Stimulated activated naive B cell treated with anti-CD40 and anti-IgM and Interleukin-4, amounts not matched to agents 10 μg/mL and 1 μg/mL and 100 μg/mL, for 72 hours (primary cell): ENCODE data around the gene ZNF800.

ENCODE experiments used
- ATAC-seq, 2 donors: fragments of 150-1000 bp; cut with Tn5 transposase; replicated peaks; 2 replicates each; pipeline ENCODE4 v1.10.0; 2021; ENCODE audit warnings: moderate library complexity in 1 of 2
- DNase-seq: peaks from one replicate; pipeline ENCODE4 v3.0.0; 2021
- H3K27ac Mint-ChIP-seq: one replicate; pipeline ENCODE4 v1.8.0; 2022; ENCODE audit warnings: mild to moderate bottlenecking, mixed read lengths
- H3K27me3 Mint-ChIP-seq, 2 donors: one replicate each; pipeline ENCODE4 v1.8.0; 2022; ENCODE audit warnings: mixed read lengths in 2 of 2
- H3K36me3 Mint-ChIP-seq, 2 donors: one replicate each; pipeline ENCODE4 v1.8.0; 2022; ENCODE audit warnings: mixed read lengths in 2 of 2, mild to moderate bottlenecking in 1 of 2
- H3K4me1 Mint-ChIP-seq, 2 donors: one replicate each; pipeline ENCODE4 v1.8.0; 2022; ENCODE audit warnings: mixed read lengths in 2 of 2, mild to moderate bottlenecking in 1 of 2
- H3K4me3 Mint-ChIP-seq, 2 donors: one replicate each; pipeline ENCODE4 v1.8.0; 2022; ENCODE audit warnings: mild to moderate bottlenecking in 2 of 2, mixed read lengths in 2 of 2, moderate library complexity in 1 of 2
- H3K9me3 Mint-ChIP-seq, 2 donors: one replicate each; pipeline ENCODE4 v1.8.0; 2022; ENCODE audit warnings: mixed read lengths in 2 of 2, mild to moderate bottlenecking in 1 of 2

ZNF800 gene

DNA sequence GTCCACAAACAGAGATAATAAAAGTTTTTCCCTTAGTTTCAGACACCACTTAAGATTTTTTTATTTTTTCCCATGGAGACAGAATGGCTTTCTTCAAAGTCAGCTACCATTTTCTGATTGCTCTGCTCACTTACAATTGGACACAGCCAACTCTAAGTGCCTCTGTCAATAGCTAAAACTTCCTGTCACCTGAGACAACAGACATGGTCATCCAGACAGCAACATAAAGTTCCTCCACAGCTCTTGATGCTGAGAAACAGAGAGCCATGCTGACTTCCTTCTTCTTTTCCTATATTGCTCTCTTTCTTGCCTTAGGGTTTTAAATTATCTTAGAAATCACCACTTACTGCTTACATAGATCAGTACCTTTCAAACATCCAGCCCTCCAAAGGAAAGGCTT, 12.0 kb downstream of the ZNF800 start:
- H3K27me3 Mint-ChIP-seq, result no peaks in the 10 kb centered on the region
- no peaks in the 10 kb centered on the region for H3K9me3 Mint-ChIP-seq
- DNase-seq (no peak), ATAC-seq (no peak)
- peaks cover 26 to 54% of the 10 kb centered on the region in 2 donors for H3K4me1 Mint-ChIP-seq
- no peak overlapping the region for H3K4me3 Mint-ChIP-seq
- no peak overlapping the region for H3K27ac Mint-ChIP-seq
- H3K36me3 Mint-ChIP-seq, result peaks cover 12 to 29% of the 10 kb centered on the region in 2 donors

DNA sequence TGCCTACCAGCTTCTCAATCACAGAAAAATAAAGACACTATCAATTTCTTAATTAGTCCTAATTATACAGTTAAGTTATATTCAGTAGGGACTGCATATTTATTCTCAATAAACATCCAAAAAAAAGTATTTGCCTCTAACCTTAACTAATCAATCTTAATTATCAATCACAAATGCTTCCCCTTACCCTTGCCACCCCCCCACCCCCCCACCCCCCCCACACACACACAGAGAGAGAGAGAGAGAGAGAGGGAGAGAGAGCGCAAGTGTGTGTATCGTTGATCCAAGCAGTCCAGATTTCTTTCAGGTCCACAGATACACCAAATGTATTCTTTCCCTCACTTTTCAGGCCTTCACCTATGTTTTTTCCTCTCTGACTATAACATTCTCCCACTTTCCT, 12.9 kb downstream of the ZNF800 start:
- Mint-ChIP-seq H3K9me3 (no peaks in the 10 kb centered on the region), H3K27ac (no peak overlapping the region), H3K27me3 (no peaks in the 10 kb centered on the region), H3K4me1 (peaks cover 25 to 54% of the 10 kb centered on the region in 2 donors), H3K4me3 (no peak overlapping the region), H3K36me3 (peaks cover 12 to 27% of the 10 kb centered on the region in 2 donors)
- no peak for ATAC-seq
- DNase-seq, result no peak

DNA sequence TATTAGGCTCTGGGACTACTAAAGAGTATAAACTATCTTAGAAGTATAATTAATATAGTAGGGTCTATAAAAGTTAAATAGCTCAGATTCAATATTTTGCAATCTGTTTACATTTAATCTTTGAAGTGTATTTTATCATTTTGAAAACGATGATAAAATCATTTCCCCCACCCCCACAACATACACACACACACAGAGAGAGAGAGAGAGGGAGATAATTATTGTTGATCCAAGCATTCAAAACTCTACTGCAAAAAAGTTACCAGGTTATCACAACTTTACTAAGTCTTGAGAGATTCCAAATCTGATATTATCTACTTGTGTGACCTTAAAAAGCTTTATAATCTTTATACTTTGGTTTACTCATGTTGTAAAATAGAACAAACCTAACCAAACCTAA, 14.0 kb downstream of the ZNF800 start:
- ATAC-seq (no peak), DNase-seq (no peak)
- Mint-ChIP-seq H3K4me1 (peaks cover 25 to 53% of the 10 kb centered on the region in 2 donors), H3K4me3 (no peak overlapping the region), H3K9me3 (no peaks in the 10 kb centered on the region), H3K36me3 (peaks cover 15 to 31% of the 10 kb centered on the region in 2 donors), H3K27me3 (no peaks in the 10 kb centered on the region), H3K27ac (no peak overlapping the region)

DNA sequence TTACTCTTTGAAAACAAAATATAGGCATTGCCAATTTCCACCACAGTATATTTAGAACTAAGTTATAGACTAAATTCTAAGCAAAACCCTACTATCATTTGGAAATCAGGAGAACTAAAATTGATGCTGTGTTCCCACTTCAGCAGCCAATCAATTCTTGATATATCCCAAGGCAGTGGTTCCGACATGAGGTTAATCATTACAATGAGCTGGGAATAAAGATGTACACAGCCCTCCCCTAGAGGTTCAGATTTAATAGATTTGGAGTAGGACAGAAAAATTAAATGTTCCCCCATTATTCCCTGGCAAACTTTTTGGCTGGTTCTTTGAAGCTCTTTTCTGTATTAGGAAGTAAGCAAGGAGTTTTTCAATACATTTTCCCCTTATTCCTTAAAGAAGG, 15.1 kb downstream of the ZNF800 start:
- peaks cover 16 to 42% of the 10 kb centered on the region in 2 donors for H3K4me1 Mint-ChIP-seq
- no peaks in the 10 kb centered on the region for H3K9me3 Mint-ChIP-seq
- peaks cover 15 to 29% of the 10 kb centered on the region in 2 donors for H3K36me3 Mint-ChIP-seq
- H3K27me3 Mint-ChIP-seq, result no peaks in the 10 kb centered on the region
- DNase-seq (no peak), ATAC-seq (no peak)
- peak overlapping the region; percentile 59 for H3K27ac Mint-ChIP-seq
- no peak overlapping the region for H3K4me3 Mint-ChIP-seq

DNA sequence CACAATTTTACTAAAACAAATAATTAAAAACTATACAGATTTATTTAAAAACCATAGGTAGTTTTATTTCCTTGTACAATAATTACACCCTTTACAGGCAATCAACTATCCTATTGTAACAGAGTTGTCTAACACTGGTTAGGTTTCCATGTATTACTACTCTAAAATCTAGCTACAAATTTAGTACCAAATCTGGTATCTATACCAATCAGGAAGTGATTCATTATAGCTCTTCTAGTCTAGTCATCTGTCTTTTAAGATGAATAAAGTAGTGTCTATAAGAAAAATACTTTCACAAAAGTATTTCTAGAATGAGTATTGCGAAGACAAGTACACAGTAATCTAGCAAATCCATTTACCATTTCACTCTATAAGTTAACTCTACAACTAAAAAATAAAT, 16.9 kb downstream of the ZNF800 start:
- Mint-ChIP-seq H3K4me1 (peaks cover 11 to 25% of the 10 kb centered on the region in 2 donors), H3K27ac (no peak overlapping the region), H3K9me3 (no peaks in the 10 kb centered on the region), H3K36me3 (peaks cover 13 to 20% of the 10 kb centered on the region in 2 donors), H3K27me3 (no peaks in the 10 kb centered on the region), H3K4me3 (no peak overlapping the region)
- no peak for ATAC-seq
- no peak for DNase-seq

DNA sequence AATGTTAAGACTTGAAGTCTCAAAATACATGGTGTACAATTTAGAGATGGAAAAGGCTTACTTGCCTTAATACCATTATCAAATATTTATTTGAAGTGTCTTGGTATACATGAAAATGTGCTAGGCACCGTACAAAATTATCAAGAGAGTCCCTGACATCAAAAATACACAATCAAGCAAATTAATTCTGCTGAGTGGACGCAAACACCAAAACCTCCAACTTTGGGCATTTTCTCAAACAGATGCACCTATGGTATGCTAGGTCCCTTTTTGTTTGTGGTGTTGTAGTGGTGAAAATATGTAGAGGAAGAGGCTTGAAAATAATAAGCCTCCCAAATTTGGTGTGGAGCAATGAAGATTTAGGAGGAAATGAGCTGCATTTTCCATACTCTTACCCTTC, 24.8 kb downstream of the ZNF800 start:
- no peak overlapping the region for H3K27ac Mint-ChIP-seq
- no peaks in the 10 kb centered on the region for H3K9me3 Mint-ChIP-seq
- no peak for ATAC-seq

DNA sequence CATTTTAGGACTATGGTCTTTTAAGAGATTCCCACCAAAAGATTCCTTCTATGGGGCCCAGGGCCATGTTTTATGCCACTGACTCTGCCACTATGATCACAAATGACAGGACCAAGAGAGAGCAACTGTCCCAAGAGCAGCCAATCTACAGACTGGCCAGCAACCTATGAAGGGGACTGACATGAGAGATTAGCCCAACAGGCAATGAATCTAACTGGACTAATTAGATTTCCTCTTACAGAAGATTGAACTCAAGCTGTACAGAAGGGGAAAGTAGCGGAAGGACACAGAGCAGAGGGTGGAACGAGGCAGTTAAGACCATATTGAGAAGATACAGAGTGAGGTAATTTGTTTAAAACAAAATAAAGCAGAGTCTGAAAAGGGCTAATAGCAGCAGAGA, 25.8 kb downstream of the ZNF800 start:
- Mint-ChIP-seq H3K27ac (no peak overlapping the region), H3K27me3 (no peaks in the 10 kb centered on the region)

More for the DNA sequence above, 24.8 kb downstream of the ZNF800 start:
- peaks cover 19 to 22% of the 10 kb centered on the region in 2 donors for H3K36me3 Mint-ChIP-seq
- DNase-seq, result no peak
- H3K27me3 Mint-ChIP-seq, result no peaks in the 10 kb centered on the region
- H3K4me1 Mint-ChIP-seq, result peaks cover 5 to 29% of the 10 kb centered on the region in 2 donors
- H3K4me3 Mint-ChIP-seq, result no peak overlapping the region

DNA sequence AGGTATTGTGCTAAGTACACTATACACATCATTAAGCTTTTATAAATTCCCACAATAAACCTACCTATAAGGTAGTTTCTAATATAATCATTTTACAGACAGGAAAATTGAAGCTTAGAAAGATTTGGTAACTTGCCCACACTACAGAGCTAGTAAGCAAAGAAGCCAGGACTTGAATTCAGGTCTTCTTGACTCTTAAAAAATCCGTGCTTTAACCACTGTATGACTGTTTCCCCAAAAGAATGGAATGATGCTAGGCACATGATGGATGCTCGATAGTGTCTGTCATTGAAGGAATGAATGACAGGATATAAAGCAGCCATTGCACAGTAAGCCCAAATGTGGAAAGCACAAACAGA, 26.6 kb downstream of the ZNF800 start:
- peaks cover 17 to 19% of the 10 kb centered on the region in 2 donors for H3K36me3 Mint-ChIP-seq
- H3K4me1 Mint-ChIP-seq, result peaks cover 5 to 29% of the 10 kb centered on the region in 2 donors
- DNase-seq (no peak), ATAC-seq (no peak)
- H3K9me3 Mint-ChIP-seq, result no peaks in the 10 kb centered on the region
- H3K4me3 Mint-ChIP-seq, result no peak overlapping the region
- H3K27me3 Mint-ChIP-seq, result no peaks in the 10 kb centered on the region
- no peak overlapping the region for H3K27ac Mint-ChIP-seq

More for the DNA sequence above, 25.8 kb downstream of the ZNF800 start:
- H3K4me3 Mint-ChIP-seq, result no peak overlapping the region
- DNase-seq, result no peak
- peaks cover 5 to 29% of the 10 kb centered on the region in 2 donors for H3K4me1 Mint-ChIP-seq
- H3K9me3 Mint-ChIP-seq, result no peaks in the 10 kb centered on the region
- H3K36me3 Mint-ChIP-seq, result peaks cover 17 to 22% of the 10 kb centered on the region in 2 donors
- ATAC-seq, result no peak

DNA sequence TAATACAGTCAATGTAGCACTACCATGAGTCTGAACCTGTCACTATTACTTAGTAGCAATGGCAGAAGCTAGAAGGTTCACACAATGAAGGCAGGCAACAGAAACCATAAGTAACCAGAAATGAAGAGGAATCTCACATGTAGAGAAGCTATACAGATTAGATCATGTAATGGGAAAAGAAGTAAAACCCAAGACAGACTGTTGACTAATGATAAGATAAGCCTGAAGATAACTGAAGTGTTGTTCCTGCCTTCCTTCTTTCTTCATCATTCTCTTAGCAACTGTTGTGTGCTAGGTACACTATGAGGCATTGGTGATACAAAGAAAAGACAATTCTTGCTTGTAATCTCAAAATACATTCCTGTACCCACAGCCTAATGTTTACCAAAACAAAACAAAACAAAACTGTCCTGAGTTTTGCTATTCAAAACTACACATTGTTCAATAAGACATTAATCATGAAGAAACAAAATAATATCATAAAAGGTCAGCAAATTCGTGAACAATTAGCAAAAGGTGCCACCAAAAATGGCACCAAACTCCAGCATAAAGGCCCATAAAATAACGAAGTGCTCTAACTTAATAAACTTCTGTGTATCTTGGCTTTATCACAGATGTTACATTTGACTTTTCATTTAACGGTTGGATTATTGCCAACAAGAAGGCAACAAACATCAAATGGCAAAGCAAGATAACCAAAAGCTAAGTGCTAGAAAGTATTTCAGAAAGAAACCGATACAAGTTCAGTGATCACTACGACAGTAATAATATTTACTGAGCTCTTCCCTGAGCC, 27.1 kb downstream of the ZNF800 start:
- Mint-ChIP-seq H3K36me3 (peaks cover 18 to 19% of the 10 kb centered on the region in 2 donors), H3K9me3 (no peaks in the 10 kb centered on the region), H3K4me3 (no peak overlapping the region), H3K27ac (no peak overlapping the region), H3K27me3 (no peaks in the 10 kb centered on the region), H3K4me1 (peaks cover 5 to 29% of the 10 kb centered on the region in 2 donors)
- ATAC-seq (no peak), DNase-seq (no peak)

DNA sequence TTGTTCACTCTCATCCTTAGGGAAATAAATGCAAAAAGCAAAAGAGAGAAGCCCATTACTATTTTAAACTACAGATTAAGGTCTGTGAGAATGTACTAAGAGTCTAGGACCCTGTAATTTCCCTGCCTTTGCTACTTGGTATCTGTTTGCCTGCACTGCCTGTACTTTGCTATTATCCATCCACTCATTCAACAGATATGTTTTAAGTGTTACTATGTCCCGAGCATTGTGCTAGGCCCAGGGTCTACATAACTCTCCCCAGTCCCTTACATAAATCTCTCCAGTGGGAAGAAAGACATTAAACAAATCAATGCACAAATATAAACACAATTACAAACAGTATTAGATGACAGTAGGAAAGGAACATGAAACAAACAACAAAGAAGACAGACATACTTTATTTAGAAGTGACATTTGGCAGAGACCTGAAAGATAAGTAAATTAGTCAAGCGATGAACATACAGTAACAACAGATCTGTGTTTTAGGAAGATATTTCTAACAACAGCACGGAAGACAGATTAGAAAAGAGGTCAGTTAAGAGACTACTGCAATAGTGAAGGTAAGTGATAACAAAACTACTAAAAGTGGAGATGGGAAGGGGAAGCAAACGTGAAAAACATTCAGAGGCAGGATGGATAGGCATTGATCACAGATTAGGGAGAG, 30.0 kb downstream of the ZNF800 start:
- H3K9me3 Mint-ChIP-seq, result no peaks in the 10 kb centered on the region
- peaks cover 5 to 16% of the 10 kb centered on the region in 2 donors for H3K36me3 Mint-ChIP-seq
- H3K27me3 Mint-ChIP-seq, result no peaks in the 10 kb centered on the region
- no peak for DNase-seq
- peaks cover 6 to 13% of the 10 kb centered on the region in 2 donors for H3K4me1 Mint-ChIP-seq
- H3K27ac Mint-ChIP-seq, result no peak overlapping the region
- ATAC-seq, result no peak
- no peak overlapping the region for H3K4me3 Mint-ChIP-seq

DNA sequence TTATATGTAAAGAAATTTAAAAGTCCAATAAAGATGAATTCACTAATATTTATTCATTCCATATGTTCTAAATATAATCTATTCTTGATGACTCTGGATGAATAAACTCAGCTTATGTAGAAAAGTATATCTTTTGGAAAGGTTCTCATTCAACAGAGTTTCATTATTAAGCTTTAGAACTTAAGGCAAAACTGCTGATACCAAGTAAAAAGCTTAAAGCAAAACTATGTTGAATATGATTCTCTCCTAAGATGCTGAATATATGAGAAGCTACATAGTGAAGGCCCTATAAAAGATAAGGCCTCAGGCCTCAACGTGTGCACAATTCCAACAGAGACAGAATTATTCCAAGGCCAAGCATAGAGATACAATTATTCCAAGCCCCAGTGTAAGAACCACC, 30.8 kb downstream of the ZNF800 start:
- ATAC-seq (no peak), DNase-seq (no peak)
- H3K4me1 Mint-ChIP-seq, result peaks cover 5 to 10% of the 10 kb centered on the region in 2 donors
- peaks cover 4 to 15% of the 10 kb centered on the region in 2 donors for H3K36me3 Mint-ChIP-seq
- no peaks in the 10 kb centered on the region for H3K27me3 Mint-ChIP-seq
- H3K27ac Mint-ChIP-seq, result no peak overlapping the region
- no peaks in the 10 kb centered on the region for H3K9me3 Mint-ChIP-seq
- H3K4me3 Mint-ChIP-seq, result no peak overlapping the region

DNA sequence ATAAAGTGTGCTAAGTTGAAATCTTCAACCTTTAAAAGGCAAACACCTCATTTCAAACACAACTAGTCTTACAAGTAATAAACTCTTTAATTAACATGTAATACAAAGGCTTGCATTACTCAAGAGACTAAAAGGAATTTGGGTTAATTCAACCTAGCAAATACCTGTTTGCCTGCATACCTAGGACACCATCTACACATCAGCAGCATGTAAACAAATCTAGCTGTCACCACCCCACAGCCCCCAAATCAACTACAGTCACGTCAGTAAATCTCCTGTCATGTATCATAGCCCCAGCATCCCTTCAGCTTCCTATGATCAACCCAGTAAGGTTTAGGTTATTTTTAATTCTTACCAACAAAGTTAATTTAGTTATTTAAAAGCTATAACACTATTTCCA, 33.5 kb downstream of the ZNF800 start:
- no peak for ATAC-seq
- peaks cover 0 to 4% of the 10 kb centered on the region in 2 donors for H3K4me1 Mint-ChIP-seq
- peaks cover 2 to 21% of the 10 kb centered on the region in 2 donors for H3K36me3 Mint-ChIP-seq
- H3K27ac Mint-ChIP-seq, result no peak overlapping the region
- H3K9me3 Mint-ChIP-seq, result no peaks in the 10 kb centered on the region
- DNase-seq, result no peak
- H3K27me3 Mint-ChIP-seq, result no peaks in the 10 kb centered on the region
- H3K4me3 Mint-ChIP-seq, result no peak overlapping the region

DNA sequence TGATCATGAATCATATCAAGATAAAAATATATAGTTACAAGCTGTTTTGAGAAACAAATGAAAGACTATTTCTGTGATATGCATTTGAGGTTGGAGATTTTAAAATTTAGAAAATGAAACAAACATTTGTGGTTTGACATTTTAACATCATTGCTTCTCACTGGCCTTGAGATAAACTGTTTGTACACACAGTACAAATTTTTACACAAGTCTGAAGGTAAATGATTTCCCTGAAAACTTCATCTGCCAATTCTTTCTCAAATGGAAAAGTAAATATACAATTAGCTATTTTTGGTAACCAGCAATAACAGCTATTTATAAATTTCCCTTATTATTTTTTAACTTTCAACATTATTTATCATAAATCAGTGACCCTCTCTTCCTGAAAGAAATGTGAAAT, 38.6 kb downstream of the ZNF800 start:
- no peak overlapping the region for H3K4me3 Mint-ChIP-seq
- DNase-seq, result no peak
- ATAC-seq, result no peak
- peaks cover 0 to 8% of the 10 kb centered on the region in 2 donors for H3K4me1 Mint-ChIP-seq
- H3K27ac Mint-ChIP-seq, result no peak overlapping the region
- no peaks in the 10 kb centered on the region for H3K9me3 Mint-ChIP-seq
- H3K36me3 Mint-ChIP-seq, result peaks cover 10 to 27% of the 10 kb centered on the region in 2 donors
- no peaks in the 10 kb centered on the region for H3K27me3 Mint-ChIP-seq

DNA sequence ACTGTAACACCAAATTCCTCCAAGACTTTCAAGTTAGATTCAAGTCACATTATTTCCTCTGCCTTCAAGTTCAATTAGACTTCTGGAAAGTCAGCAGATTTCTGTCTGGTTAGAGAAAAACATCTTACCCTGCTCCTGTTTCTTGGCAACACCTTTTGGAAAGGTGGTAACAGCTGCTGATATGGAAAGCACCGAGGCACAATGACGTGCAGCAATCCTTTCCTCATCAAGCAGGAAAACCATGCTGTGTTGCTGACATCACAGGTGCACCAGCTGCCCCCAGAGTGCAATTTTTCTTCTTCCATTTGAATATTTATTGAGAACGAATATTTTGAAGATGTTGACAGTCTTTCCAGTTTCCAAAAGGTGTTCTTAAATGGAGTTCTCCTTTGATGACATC, 41.9 kb downstream of the ZNF800 start:
- H3K27ac Mint-ChIP-seq, result no peak overlapping the region

DNA sequence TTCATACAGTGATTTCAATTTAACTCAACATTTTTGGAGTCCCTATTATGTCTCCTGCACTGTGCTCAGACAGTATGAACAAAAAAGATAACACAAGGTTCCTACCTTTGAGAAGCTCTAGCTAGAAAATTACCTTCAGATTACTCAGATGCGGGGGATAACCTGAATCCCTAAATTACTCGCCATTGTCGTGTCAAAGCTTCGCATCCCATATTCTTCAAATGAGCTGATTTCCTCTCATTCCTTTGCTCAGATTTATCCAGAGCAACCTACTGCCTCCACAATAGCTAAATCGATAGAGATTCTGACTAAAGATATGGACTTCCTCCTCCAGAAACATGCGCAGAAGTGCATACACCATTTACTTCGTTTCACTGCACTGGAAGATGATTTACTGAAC, 42.6 kb downstream of the ZNF800 start:
- no peak overlapping the region for H3K4me3 Mint-ChIP-seq
- H3K9me3 Mint-ChIP-seq, result no peaks in the 10 kb centered on the region
- DNase-seq (no peak), ATAC-seq (no peak)
- H3K4me1 Mint-ChIP-seq, result peaks cover 10 to 11% of the 10 kb centered on the region in 2 donors
- no peaks in the 10 kb centered on the region for H3K27me3 Mint-ChIP-seq
- H3K36me3 Mint-ChIP-seq, result peaks cover 12 to 23% of the 10 kb centered on the region in 2 donors
- no peak overlapping the region for H3K27ac Mint-ChIP-seq

More for the DNA sequence above, 41.9 kb downstream of the ZNF800 start:
- Mint-ChIP-seq H3K4me1 (peaks cover 10 to 11% of the 10 kb centered on the region in 2 donors), H3K4me3 (no peak overlapping the region), H3K36me3 (peaks cover 12 to 28% of the 10 kb centered on the region in 2 donors), H3K27me3 (no peaks in the 10 kb centered on the region), H3K9me3 (no peaks in the 10 kb centered on the region)
- ATAC-seq (no peak), DNase-seq (no peak)
